ENCODE measurements around the gene PM20D2. TPM values are rescaled to one million over a fixed set of nuclear protein-coding genes. Genes with fewer than 3 reads are reported as not detected.

PM20D2 gene
- polyA plus RNA-seq, 1 experiment = 6.5 TPM

- POLR2A ChIA-PET = no interaction called here
- no peak overlapping the region for H3K4me3 ChIP-seq (ENCODE audit: low read depth, low read length)
- CTCF ChIA-PET = no interaction called here
- TF ChIP-seq CTCF (IDR thresholded peaks at IDR 0.05; ENCODE audit: low read depth, low read length) = no peak
- no peak for DNase-seq (ENCODE audit: low read depth, low spot score)
- H3K27me3 ChIP-seq (ENCODE audit: control insufficient read depth, insufficient read depth, low read length) = no peaks in the 10 kb centered on the region
- no peak overlapping the region for H3K27ac ChIP-seq (ENCODE audit: low read depth, low read length)
- no peaks in the 10 kb centered on the region for H3K9me3 ChIP-seq (ENCODE audit: control insufficient read depth, insufficient read depth, low read length)
These were observed 14.7 kb downstream of the PM20D2 start for GRCh38 chr6:89160331-89161092.

- H3K9me3 ChIP-seq (ENCODE audit: control insufficient read depth, insufficient read depth, low read length) = no peaks in the 10 kb centered on the region
- H3K27me3 ChIP-seq (ENCODE audit: control insufficient read depth, insufficient read depth, low read length) = no peaks in the 10 kb centered on the region
- CTCF ChIA-PET = interaction anchor here (1.3 to 1.4 kb wide), 2 partner anchors 9 to 179 kb away, joined by 3 to 4 read pairs; no protein-coding TSS in a partner anchor
- TF ChIP-seq CTCF (IDR thresholded peaks at IDR 0.05; ENCODE audit: low read depth, low read length) = no peak
- H3K4me3 ChIP-seq (ENCODE audit: low read depth, low read length) = no peak overlapping the region
- no peak for DNase-seq (ENCODE audit: low read depth, low spot score)
- POLR2A ChIA-PET = interaction anchor here (2.1 kb wide), 1 partner anchor 82 kb away, joined by 5 read pairs; the partner anchor contains the start of gene PNRC1
- H3K27ac ChIP-seq (ENCODE audit: low read depth, low read length) = no peak overlapping the region
These were observed 15.6 kb downstream of the PM20D2 start for GRCh38 chr6:89161326-89162046.

- Histone ChIP-seq H3K4me3 (ENCODE audit: low read depth, low read length) (no peak overlapping the region), H3K27me3 (ENCODE audit: control insufficient read depth, insufficient read depth, low read length) (no peaks in the 10 kb centered on the region), H3K9me3 (ENCODE audit: control insufficient read depth, insufficient read depth, low read length) (no peaks in the 10 kb centered on the region), H3K27ac (ENCODE audit: low read depth, low read length) (no peak overlapping the region)
- no peak for TF ChIP-seq CTCF (IDR thresholded peaks at IDR 0.05; ENCODE audit: low read depth, low read length)
- ChIA-PET POLR2A (interaction anchor here (2.1 kb wide), 1 partner anchor 82 kb away, joined by 5 read pairs; the partner anchor contains the start of gene PNRC1), CTCF (interaction anchor here (1.3 to 1.4 kb wide), 2 partner anchors 8 to 179 kb away, joined by 3 to 4 read pairs; no protein-coding TSS in a partner anchor)
- DNase-seq (ENCODE audit: low read depth, low spot score) = no peak
These were observed 16.2 kb downstream of the PM20D2 start for GRCh38 chr6:89162047-89162371.

- no peak overlapping the region for H3K4me3 ChIP-seq (ENCODE audit: low read depth, low read length)
- no peak for DNase-seq (ENCODE audit: low read depth, low spot score)
- peaks cover 2% of the 10 kb centered on the region for H3K27me3 ChIP-seq (ENCODE audit: control insufficient read depth, insufficient read depth, low read length)
- H3K27ac ChIP-seq (ENCODE audit: low read depth, low read length) = no peak overlapping the region
- TF ChIP-seq CTCF (IDR thresholded peaks at IDR 0.05; ENCODE audit: low read depth, low read length) = no peak
- POLR2A ChIA-PET = no interaction called here
- CTCF ChIA-PET = no interaction called here
- H3K9me3 ChIP-seq (ENCODE audit: control insufficient read depth, insufficient read depth, low read length) = no peaks in the 10 kb centered on the region
These were observed 26.3 kb downstream of the PM20D2 start for GRCh38 chr6:89172131-89172530.

- TF ChIP-seq CTCF (IDR thresholded peaks at IDR 0.05; ENCODE audit: low read depth, low read length) = no peak
- POLR2A ChIA-PET = no interaction called here
- Histone ChIP-seq H3K27ac (ENCODE audit: low read depth, low read length) (no peak overlapping the region), H3K9me3 (ENCODE audit: control insufficient read depth, insufficient read depth, low read length) (no peaks in the 10 kb centered on the region), H3K27me3 (ENCODE audit: control insufficient read depth, insufficient read depth, low read length) (peaks cover 5% of the 10 kb centered on the region), H3K4me3 (ENCODE audit: low read depth, low read length) (no peak overlapping the region)
- CTCF ChIA-PET = no interaction called here
- no peak for DNase-seq (ENCODE audit: low read depth, low spot score)
These were observed 27.8 kb downstream of the PM20D2 start for GRCh38 chr6:89173634-89174033.

Data from AG04450 (cell line).